ENCODE data around the gene ZC3HAV1.

Gene ZC3HAV1

GRCh38 chr7:138999414-138999813 is 110.1 kb downstream of the ZC3HAV1 start:
- peak; percentile 86 for ATAC-seq (ENCODE audit: insufficient read depth, low read depth)
- H3K9ac ChIP-seq (ENCODE audit: low read depth, low read length): no peak overlapping the region
- H3K4me1 ChIP-seq (ENCODE audit: insufficient read depth, low read length): no peaks in the 10 kb centered on the region
- H3K79me2 ChIP-seq (ENCODE audit: insufficient read depth, low read length): no peaks in the 10 kb centered on the region
- no peaks in the 10 kb centered on the region for H3K27me3 ChIP-seq (ENCODE audit: insufficient read depth, low read length, poor library complexity)
- no peak overlapping the region for H3K4me2 ChIP-seq (ENCODE audit: insufficient read depth, low read length)
- TF ChIP-seq CTCF (IDR thresholded peaks at IDR 0.05; ENCODE audit: borderline replicate concordance, extremely low read depth, low read length, poor library complexity, severe bottlenecking): no peak
- no peak for TF ChIP-seq EZH2 (IDR thresholded peaks at IDR 0.05; ENCODE audit: borderline replicate concordance, low read depth, low read length, severe bottlenecking)
- H3K9me3 ChIP-seq (ENCODE audit: insufficient read depth, low read length, severe bottlenecking): peaks cover 10% of the 10 kb centered on the region
- H4K20me1 ChIP-seq (ENCODE audit: insufficient read depth, low read length): no peaks in the 10 kb centered on the region
- no peak overlapping the region for H3K4me3 ChIP-seq (ENCODE audit: low read depth in 1 of 2, low read length in 2 of 2)
- H2AFZ ChIP-seq (ENCODE audit: low read depth, low read length): no peak overlapping the region
- no peak for DNase-seq
- H3K36me3 ChIP-seq (ENCODE audit: insufficient read depth, low read length): no peaks in the 10 kb centered on the region
- H3K27ac ChIP-seq (ENCODE audit: low read length): no peak overlapping the region
